ENCODE results near the gene SLC8B1.
"Not testable (repeated sequence)": the region's sequence is repeated elsewhere in the genome, so short reads cannot be mapped to it uniquely, and the experiment has no call there.

Gene SLC8B1

DNA sequence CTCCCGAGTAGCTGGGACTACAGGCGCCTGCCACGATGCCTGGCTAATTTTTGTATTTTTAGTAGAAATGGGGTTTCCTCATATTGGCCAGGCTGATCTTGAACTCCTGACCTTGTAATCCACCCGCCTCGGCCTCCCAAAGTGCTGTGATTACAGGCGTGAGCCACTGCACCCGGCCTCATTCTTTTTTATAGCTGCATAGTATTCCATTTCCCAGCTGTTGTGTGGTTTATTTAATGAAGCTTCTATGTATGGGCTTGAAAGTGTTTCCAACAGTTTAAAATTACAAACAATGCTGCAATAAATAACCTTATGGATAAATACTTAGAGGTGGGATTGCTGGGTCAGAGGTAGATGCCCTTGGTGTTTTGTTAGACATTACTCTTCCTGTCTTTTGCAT is 19.3 kb upstream of the SLC8B1 start:
- DNase-seq (ENCODE audit: low read depth): not testable (repeated sequence)

GRCh38 chr12:113351089-113351488 is 16.2 kb upstream of the SLC8B1 start:
- DNase-seq (ENCODE audit: low read depth): no peak

DNA sequence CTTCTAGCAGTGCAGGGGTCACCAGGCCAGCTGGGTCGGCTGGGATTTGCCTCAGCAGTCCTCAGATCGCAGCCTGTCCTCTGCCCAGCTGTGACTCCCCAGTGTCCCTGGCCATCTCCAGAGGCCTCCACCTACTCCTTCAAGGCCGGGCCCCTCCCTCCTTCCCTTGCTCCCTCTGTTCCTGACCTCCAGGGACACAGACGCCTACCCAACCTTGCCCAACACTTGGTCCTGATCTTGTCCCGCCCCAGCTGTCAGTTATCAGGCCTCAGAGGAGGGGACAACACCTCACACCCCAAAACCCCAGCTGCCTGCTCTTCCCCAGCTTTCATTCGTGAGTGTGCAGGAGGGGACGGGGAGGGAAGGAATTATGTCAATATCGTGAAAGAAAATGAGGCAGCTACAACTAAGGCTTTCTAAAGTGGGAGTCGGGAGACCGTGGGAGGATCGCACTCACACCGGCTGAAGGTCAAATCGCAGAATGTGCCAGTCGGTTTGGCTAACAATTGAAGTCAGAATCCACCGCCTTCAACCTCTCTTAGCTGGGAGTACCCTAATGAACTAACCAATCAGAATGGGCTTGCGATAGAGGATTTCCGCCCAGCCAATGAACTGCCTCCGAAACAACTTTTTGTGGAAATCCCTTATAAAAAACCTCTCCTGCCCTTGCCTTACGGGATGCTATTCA is 14.1 kb upstream of the SLC8B1 start:
- DNase-seq (ENCODE audit: low read depth): no peak

GRCh38 chr12:113347892-113348291 is 13.0 kb upstream of the SLC8B1 start:
- DNase-seq (ENCODE audit: low read depth): no peak

GRCh38 chr12:113347107-113347506 is 12.2 kb upstream of the SLC8B1 start:
- no peak for DNase-seq (ENCODE audit: low read depth)

DNA sequence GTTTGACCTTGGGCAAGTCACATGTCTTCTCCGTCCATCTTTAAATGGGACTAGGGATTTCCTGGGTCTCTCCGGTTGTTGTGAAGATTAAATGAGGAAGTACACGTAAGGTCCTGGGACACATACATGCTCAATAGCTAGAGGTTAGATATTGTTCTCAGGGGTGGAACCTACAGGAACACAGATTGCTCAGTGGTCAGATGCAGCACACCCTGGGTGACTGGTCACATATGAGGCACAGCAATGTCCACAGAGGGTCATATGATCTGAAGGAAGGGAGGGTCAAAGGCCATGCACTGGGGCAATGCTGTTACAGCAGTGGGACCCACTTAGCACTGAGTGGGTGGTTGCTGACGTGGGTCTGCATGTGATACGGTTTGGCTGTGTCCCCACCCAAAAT is 11.4 kb upstream of the SLC8B1 start:
- DNase-seq (ENCODE audit: low read depth): no peak

DNA sequence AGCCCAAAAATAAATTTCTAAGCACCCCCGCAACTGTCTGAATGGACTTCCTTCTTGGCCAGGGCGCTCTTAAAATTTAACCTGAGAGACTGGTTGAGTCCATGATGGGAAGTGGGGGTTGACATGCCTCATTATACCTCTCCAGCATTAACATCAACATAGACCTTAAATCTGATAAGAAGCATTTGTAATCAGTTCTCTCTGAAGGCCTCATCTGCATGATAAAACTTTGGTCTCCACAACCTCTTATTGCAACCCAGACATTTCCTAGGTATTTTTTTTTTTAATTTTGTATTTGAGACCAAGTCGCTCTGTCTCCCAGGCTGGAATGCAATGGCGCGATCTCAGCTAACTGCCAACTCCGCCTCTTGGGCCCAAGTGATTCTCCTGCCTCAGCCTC is 10.4 kb upstream of the SLC8B1 start:
- DNase-seq (ENCODE audit: low read depth): no peak

GRCh38 chr12:113341535-113341934 is 6.6 kb upstream of the SLC8B1 start:
- no peak for DNase-seq (ENCODE audit: low read depth)

DNA sequence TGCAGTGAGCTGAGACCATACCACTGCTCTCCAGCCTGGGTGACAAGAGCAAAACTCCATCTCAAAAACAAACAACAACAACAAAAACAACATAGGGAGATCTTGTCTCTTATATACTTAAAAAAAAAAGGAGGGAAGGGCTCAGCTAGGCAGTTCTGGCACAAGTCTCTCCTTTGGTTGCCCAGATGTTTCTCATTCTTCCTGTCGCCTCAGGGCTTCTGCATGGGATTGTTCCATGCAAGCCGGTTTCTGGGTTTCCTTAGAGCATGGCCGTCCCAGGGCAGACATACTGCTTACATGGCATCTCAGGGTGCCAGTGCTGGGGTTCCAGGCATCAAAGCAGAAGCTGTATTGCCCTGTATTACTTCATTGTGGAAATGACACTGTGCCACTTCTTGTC is 5.2 kb upstream of the SLC8B1 start:
- no peak for DNase-seq (ENCODE audit: low read depth)

GRCh38 chr12:113339540-113339939 is 4.6 kb upstream of the SLC8B1 start:
- no peak for DNase-seq (ENCODE audit: low read depth)

- DNase-seq (ENCODE audit: low read depth): no peak
Observed at GRCh38 chr12:113333877-113334785, 778 bp downstream of the SLC8B1 start.

DNA sequence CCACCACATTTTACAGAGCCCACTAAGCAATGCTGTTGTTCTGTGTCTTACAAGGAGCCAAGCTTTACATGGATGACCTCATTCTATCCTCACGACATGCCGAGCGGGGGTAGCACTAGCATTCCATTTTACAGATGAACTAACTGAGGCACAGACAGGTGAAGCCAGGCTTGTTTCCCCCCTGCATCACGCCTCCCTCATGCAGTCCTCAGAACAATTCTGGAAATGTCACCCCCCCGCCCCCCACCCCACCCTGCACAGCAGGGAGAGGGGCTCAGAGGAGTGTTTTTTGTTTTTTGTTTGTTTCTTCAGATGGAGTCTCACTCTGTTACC is 1.5 kb downstream of the SLC8B1 start:
- DNase-seq (ENCODE audit: low read depth): no peak

- no peak for DNase-seq (ENCODE audit: low read depth)
Observed at GRCh38 chr12:113332688-113333417, 2.1 kb downstream of the SLC8B1 start.

DNA sequence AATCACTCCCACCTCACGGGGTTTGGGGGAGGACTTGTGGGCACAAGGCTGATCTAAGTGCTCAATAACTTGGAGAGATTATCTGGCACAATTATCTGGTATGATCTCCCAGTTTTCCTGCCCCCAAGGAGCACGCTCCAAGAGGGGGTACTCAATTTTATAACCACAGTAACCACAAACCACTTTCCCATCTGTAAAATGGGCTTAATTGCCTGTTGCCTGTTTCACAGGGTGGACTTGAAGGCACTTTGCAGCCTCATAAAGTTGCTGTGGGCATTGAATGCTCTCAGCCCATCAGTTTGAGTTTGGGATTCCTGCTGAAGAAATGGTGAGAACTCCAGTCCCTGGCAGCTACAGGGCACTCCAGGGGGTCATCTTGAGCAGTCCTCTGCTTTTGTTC is 4.4 kb downstream of the SLC8B1 start:
- no peak for DNase-seq (ENCODE audit: low read depth)

DNA sequence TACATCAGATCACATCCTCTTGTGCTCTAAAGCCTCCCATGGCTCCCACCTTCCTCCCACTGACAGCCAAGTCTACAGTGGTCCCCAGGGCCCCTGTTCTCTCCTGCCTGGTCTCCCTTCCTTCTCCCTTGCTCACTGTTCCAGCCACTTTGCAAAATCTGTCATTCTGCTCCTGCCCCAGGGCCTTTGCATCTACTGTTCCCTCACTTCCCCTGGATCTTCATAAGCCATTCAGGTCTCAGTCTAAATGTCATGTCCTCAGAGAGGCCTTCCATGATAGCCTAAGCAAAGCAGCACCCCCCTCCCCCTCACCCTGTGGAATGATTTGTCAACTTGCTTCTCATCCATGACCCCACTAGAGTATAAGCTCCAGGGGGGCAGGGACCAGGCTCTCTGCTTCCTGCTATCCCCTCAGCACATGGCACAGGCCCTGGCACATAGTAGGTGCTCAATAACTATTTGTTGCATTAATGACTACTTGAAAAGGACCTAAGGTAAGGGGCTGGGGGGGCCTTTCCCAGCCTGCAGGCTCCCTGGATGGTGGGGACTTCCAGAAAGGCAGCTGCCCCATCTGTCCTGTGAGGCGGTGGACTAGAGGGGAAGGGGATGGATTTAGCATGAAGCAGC is 5.0 kb downstream of the SLC8B1 start:
- no peak for DNase-seq (ENCODE audit: low read depth)

GRCh38 chr12:113329022-113329790 is 5.7 kb downstream of the SLC8B1 start:
- no peak for DNase-seq (ENCODE audit: low read depth)

GRCh38 chr12:113328368-113328889 is 6.5 kb downstream of the SLC8B1 start:
- no peak for DNase-seq (ENCODE audit: low read depth)

DNA sequence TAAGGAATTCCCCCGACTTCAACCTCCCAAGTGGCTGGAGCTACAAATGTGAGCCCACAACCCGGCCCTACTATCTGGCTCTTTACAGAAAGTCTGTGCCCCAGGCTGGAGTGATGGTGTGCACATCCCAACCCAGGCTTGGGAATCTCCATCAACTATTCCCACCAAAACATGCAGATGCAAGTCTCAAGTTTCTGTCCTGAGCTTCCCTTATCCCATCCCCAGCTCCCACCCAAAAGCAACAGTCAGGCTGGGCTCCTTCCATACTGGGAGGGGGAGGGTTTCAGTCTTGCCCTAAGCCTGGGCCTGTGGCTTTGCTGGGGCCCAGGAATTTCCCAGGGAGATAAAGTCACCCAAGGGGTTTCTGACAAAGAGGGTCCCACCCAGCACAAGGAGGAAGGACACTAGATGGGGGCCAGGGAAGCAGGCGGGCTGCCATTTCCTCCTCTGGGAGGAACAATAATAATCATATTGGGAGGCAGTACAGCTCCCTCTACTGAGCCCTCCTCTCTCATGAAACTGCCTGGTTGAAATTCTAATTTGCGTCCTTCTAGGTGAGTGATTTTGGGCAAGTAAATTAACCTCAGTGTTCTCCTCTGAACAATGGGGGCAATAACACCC is 8.0 kb downstream of the SLC8B1 start:
- no peak for DNase-seq (ENCODE audit: low read depth)

GRCh38 chr12:113325916-113326315 is 9.0 kb downstream of the SLC8B1 start:
- DNase-seq (ENCODE audit: low read depth): peak; percentile 52

- peak; percentile 90 for DNase-seq (ENCODE audit: low read depth)
Observed at GRCh38 chr12:113322343-113322742, 12.6 kb downstream of the SLC8B1 start.

GRCh38 chr12:113320401-113320800 is 14.5 kb downstream of the SLC8B1 start:
- DNase-seq (ENCODE audit: low read depth): no peak

All from amniotic epithelial cell (primary cell).